ENCODE results near the gene MEA1.

MEA1 gene

DNA sequence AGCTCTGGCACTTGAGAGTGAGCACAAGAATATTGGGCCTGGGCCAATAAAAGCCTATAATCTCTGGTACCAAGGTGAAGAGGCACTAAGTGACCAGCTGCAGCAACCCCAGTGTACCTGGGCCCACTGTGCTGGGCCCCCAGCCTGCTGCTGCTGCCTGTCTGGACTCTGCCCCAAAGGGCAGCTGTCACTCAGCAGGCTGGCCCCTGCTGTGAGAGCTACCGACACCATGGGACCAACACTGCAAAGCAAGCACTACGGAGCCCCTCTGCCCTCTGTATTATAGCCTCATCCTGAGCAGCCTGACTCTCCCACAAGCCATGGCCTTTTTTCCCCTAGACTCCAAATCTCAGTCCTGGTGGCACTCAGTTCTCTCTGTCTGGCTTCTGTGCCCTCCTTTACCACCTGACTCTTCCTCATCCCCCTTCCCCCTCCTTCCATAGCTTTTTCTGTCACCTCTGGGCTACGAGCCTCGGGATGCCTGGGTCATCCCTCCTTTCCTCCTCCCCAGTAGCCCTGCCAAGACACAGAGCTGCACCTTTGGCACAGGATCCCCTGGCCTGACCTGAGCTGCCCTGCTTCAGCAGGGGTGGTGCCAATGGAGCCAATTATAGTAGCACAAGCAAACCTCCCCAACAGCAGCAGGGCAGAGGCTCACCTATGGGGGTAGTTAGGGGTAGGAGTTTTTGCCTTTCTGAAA, 21.9 kb upstream of the MEA1 start:
- no peak overlapping the region for H3K4me3 ChIP-seq (ENCODE audit: low read length)
- H3K9ac ChIP-seq (ENCODE audit: low read length) = no peak overlapping the region
- peaks cover 13% of the 10 kb centered on the region for H3K36me3 ChIP-seq (ENCODE audit: control insufficient read depth, insufficient read depth, low read length)
- no peaks in the 10 kb centered on the region for H3K4me1 ChIP-seq (ENCODE audit: control insufficient read depth, insufficient read depth, low read length)
- H3K27me3 ChIP-seq (ENCODE audit: control insufficient read depth, insufficient read depth, low read length) = no peaks in the 10 kb centered on the region
- no peaks in the 10 kb centered on the region for H3K9me3 ChIP-seq (ENCODE audit: control insufficient read depth, low read length)

DNA sequence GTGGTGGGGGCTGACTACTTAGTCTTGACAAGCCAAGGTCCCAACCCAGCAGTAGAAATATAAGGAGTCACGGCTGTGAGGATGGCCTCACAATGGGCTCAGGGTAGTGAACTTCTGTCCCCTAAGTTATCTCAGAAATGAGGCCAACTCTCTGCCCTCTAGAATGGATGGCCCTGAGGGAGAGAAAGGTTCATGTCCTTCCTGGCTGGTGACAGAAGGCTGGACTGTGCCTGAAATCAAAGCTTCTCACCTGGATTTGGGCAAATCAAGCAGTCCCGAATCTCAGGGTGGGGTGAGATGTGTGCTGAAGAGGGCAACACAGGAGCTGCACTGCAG, 20.4 kb upstream of the MEA1 start:
- Histone ChIP-seq H3K9ac (ENCODE audit: low read length) (no peak overlapping the region), H3K9me3 (ENCODE audit: control insufficient read depth, low read length) (no peaks in the 10 kb centered on the region), H3K4me3 (ENCODE audit: low read length) (no peak overlapping the region), H3K4me1 (ENCODE audit: control insufficient read depth, insufficient read depth, low read length) (no peaks in the 10 kb centered on the region), H3K27me3 (ENCODE audit: control insufficient read depth, insufficient read depth, low read length) (no peaks in the 10 kb centered on the region), H3K36me3 (ENCODE audit: control insufficient read depth, insufficient read depth, low read length) (peaks cover 5% of the 10 kb centered on the region)

DNA sequence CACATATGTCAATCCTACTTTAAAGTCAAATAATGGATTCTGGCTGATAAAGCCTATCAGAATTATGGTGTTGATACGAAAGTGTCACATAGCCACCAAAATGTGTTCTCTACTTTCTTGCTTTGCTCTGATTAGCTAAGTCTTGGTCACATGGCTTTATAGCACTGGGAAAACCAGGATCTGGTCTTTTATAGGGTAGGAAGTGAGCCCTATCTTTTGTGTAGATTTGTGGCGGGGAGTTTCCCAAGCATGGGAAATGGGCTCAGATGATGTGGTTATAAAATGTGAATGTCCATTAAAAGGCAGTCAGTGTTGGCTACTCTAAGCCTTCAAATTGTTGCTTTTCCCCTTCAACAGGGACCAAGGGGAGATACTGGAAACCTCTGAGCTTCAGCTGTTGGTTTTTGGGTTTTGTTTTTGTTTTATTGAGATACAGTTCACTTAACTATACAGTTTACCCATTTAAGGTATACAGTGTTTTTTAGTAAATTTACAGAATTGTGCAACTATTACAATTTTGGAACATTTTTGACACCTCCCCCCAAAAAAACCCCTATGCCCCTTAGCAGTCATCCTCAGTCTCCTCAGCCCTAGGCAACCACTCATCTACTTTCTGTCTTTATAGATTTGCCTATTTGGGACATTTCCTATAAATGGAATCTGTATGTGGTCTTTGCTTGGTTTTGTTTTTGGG, 19.9 kb upstream of the MEA1 start:
- H3K9me3 ChIP-seq (ENCODE audit: control insufficient read depth, low read length) = no peaks in the 10 kb centered on the region
- H3K4me3 ChIP-seq (ENCODE audit: low read length) = no peak overlapping the region
- H3K27me3 ChIP-seq (ENCODE audit: control insufficient read depth, insufficient read depth, low read length) = no peaks in the 10 kb centered on the region
- H3K4me1 ChIP-seq (ENCODE audit: control insufficient read depth, insufficient read depth, low read length) = no peaks in the 10 kb centered on the region
- peaks cover 5% of the 10 kb centered on the region for H3K36me3 ChIP-seq (ENCODE audit: control insufficient read depth, insufficient read depth, low read length)
- no peak overlapping the region for H3K9ac ChIP-seq (ENCODE audit: low read length)

DNA sequence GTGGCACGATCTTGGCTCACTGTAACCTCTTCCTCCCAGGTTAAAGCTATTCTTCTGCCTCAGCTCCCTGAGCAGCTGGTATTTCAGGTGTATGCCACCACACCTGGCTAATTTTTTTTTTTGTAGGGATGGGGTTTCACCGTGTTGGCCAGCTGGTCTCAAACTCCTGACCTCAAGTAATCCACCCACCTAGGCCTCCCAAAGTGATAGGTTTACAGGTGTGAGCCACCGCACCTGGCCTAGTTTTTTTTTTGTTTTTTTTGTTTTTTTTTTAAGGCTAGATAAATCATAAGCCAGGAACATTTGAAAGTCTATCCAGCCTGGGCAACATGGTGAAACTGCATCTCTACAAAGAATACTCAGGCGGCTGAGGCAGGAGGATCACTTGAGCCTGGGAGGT, 18.6 kb upstream of the MEA1 start:
- Histone ChIP-seq H3K9ac (ENCODE audit: low read length) (no peak overlapping the region), H3K9me3 (ENCODE audit: control insufficient read depth, low read length) (no peaks in the 10 kb centered on the region), H3K36me3 (ENCODE audit: control insufficient read depth, insufficient read depth, low read length) (peaks cover 4% of the 10 kb centered on the region), H3K27me3 (ENCODE audit: control insufficient read depth, insufficient read depth, low read length) (no peaks in the 10 kb centered on the region), H3K4me1 (ENCODE audit: control insufficient read depth, insufficient read depth, low read length) (no peaks in the 10 kb centered on the region), H3K4me3 (ENCODE audit: low read length) (no peak overlapping the region)

DNA sequence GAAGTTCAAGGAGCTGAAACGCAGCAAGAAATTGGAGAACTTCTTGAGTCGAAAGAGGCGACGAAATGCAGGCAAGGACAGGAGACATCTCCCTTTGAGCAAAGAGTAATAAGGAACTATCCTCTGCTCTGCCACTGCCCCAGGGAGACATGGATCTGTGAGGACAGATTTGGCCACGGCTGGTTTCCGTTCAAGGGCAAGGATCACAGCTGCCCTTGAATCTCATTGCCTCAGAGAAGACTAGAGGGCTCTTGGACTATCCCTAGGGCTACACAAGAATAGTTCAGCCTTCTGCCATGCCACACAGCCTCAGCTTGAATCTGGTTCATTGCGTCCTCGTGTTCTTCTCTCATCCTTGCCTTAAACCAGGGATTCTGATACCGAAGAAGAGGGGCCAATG, 15.4 kb upstream of the MEA1 start:
- no peaks in the 10 kb centered on the region for H3K9me3 ChIP-seq (ENCODE audit: control insufficient read depth, low read length)
- no peaks in the 10 kb centered on the region for H3K36me3 ChIP-seq (ENCODE audit: control insufficient read depth, insufficient read depth, low read length)
- no peak overlapping the region for H3K9ac ChIP-seq (ENCODE audit: low read length)
- H3K27me3 ChIP-seq (ENCODE audit: control insufficient read depth, insufficient read depth, low read length) = no peaks in the 10 kb centered on the region
- no peaks in the 10 kb centered on the region for H3K4me1 ChIP-seq (ENCODE audit: control insufficient read depth, insufficient read depth, low read length)
- no peak overlapping the region for H3K4me3 ChIP-seq (ENCODE audit: low read length)

DNA sequence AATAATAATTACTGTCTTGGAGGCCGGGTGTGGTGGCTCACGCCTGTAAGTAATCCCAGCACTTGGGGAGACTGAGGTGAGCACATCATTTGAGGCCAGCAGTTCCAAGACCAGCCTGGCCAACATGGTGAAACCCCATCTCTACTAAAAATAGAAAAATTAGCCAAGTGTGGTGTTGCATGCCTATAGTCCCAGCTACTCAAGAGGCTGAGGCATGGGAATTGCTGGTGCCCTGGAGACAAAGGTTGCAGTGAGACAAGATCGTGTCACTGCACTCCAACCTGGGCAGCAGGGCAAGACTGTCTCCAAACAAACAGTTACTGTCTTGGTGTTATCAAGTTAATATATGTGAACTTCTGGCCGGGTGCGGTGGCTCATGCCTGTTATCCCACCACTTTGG, 12.6 kb upstream of the MEA1 start:
- Histone ChIP-seq H3K36me3 (ENCODE audit: control insufficient read depth, insufficient read depth, low read length) (no peaks in the 10 kb centered on the region), H3K9me3 (ENCODE audit: control insufficient read depth, low read length) (no peaks in the 10 kb centered on the region), H3K9ac (ENCODE audit: low read length) (no peak overlapping the region), H3K4me3 (ENCODE audit: low read length) (no peak overlapping the region), H3K4me1 (ENCODE audit: control insufficient read depth, insufficient read depth, low read length) (no peaks in the 10 kb centered on the region), H3K27me3 (ENCODE audit: control insufficient read depth, insufficient read depth, low read length) (no peaks in the 10 kb centered on the region)

DNA sequence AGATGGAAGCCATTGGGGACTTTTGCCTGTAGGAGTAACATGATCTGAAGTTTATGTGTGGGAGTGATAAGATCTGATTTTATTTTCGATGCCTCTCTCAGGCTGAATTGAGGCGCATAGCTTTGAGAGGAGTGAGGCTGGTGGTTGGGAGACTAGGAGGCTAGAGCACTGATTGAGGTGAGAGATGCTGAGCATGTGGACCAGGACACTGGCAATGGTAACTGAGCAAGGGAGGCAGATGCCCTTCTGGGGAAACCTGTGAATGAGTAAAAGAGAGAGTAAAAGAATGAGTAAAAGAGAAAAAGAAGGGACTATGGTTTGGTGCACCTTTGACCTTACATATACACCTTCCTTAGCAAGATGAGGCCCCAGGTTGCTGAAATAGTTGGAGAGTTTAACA, 10.7 kb upstream of the MEA1 start:
- H3K36me3 ChIP-seq (ENCODE audit: control insufficient read depth, insufficient read depth, low read length) = no peaks in the 10 kb centered on the region

DNA sequence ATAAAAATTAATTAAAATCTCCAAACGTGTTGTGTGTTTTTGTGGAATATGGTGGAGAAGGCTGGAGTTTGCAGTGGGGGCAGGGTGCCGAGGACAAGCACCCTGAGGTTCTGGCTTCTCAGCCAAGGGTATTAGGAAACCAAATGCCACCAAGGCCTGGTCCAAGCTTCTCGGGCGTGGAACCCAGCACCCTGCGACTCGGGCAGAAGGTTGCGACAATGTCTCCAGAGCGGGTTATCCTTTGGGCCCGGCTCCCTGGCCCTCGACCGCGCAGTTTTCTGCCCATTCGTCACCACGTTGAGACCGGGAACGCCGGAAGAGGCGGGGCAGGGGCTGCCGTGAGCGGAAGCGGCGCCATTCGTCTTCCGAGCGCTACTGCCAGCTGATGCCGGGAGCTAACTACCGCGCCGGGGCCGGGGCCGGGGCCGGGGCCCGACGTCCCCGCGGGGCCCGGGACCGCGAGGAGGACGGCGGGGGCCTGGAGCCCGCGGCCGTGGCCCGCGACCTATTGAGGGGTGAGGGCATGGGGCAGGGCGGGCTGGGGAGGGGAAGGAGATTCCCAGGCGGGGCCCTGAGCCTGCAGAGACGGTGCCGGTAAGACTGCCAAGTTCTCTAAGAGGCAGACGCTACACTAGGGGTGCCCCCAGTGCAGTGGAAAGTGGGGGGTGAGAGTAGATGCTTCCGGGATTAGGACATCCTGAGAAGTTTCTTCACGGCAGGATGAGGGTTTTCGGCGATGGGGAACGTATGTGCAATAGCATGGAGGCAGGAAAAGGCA, 7.7 kb upstream of the MEA1 start, which contains the start of gene RRP36:
RRP36 (plus strand) TSS at position 354 of the 778 bp plus-strand sequence; CDS start at position 386, 32 bp downstream.
- Histone ChIP-seq H3K4me1 (ENCODE audit: control insufficient read depth, insufficient read depth, low read length) (peaks cover 14% of the 10 kb centered on the region), H3K36me3 (ENCODE audit: control insufficient read depth, insufficient read depth, low read length) (no peaks in the 10 kb centered on the region), H3K27me3 (ENCODE audit: control insufficient read depth, insufficient read depth, low read length) (no peaks in the 10 kb centered on the region), H3K9me3 (ENCODE audit: control insufficient read depth, low read length) (no peaks in the 10 kb centered on the region), H3K9ac (ENCODE audit: low read length) (peak within 1 kb of the TSS; percentile 76), H3K4me3 (ENCODE audit: low read length) (peak within 1 kb of the TSS; percentile 66)

More for the DNA sequence above, 10.7 kb upstream of the MEA1 start:
- no peak overlapping the region for H3K4me3 ChIP-seq (ENCODE audit: low read length)
- no peaks in the 10 kb centered on the region for H3K9me3 ChIP-seq (ENCODE audit: control insufficient read depth, low read length)
- peaks cover 8% of the 10 kb centered on the region for H3K4me1 ChIP-seq (ENCODE audit: control insufficient read depth, insufficient read depth, low read length)
- H3K9ac ChIP-seq (ENCODE audit: low read length) = peak overlapping the region; percentile 10
- H3K27me3 ChIP-seq (ENCODE audit: control insufficient read depth, insufficient read depth, low read length) = no peaks in the 10 kb centered on the region

DNA sequence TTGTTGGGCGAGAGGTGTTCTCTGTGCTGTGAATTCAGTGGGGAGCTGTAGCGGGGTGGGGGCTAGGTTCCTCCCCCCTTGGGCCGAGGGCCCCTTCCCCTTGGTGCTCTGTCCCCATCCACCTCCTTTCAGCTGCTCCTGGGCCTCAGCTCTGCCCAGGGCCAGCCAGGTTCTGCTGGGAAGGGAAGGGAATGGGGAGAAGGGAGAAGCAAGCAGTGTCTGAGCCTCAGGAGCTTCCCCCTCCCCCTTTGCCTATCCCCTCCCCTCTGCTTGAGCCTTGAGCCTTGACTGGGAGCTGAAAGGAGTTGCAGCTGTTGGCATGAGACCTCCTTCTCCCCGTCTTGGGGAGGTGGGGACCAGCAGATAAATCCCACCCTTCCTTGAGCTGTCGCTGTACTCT, 7.1 kb upstream of the MEA1 start:
- Histone ChIP-seq H3K4me3 (ENCODE audit: low read length) (peak overlapping the region; percentile 66), H3K9me3 (ENCODE audit: control insufficient read depth, low read length) (no peaks in the 10 kb centered on the region), H3K4me1 (ENCODE audit: control insufficient read depth, insufficient read depth, low read length) (peaks cover 20% of the 10 kb centered on the region), H3K9ac (ENCODE audit: low read length) (peak overlapping the region; percentile 76), H3K36me3 (ENCODE audit: control insufficient read depth, insufficient read depth, low read length) (no peaks in the 10 kb centered on the region), H3K27me3 (ENCODE audit: control insufficient read depth, insufficient read depth, low read length) (no peaks in the 10 kb centered on the region)

DNA sequence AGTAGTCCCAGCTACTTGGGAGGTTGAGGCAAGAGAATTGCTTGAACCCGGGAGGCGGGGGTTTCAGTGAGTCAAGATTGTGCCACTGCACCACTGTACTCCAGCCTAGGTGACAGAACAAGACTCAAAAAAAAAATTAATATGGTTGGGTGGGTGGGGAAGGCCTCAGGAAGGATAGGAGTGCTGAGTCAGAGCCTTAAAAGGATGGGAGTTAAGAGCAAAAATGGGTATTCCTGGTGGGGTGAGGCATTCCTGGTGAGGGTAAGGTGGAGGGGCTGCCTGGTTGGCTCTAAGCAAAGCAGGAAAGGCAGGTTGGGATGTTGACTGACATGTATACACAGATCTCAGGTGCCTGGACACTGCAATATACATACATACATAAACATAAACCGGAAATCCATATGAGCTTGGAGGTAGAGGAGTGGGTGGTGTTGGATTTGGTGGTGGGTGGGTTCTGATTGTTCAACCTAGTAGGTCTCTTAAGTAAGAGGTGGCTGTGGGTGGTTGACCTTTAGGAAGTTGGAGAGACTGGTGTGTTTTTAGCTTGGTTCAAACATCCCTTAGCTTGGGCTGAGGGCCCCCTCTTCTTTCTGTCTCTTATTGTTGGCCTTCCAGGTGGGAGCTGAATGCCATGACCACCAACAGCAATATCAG, 6.4 kb upstream of the MEA1 start:
- H3K4me3 ChIP-seq (ENCODE audit: low read length) = no peak overlapping the region
- peaks cover 23% of the 10 kb centered on the region for H3K4me1 ChIP-seq (ENCODE audit: control insufficient read depth, insufficient read depth, low read length)
- H3K36me3 ChIP-seq (ENCODE audit: control insufficient read depth, insufficient read depth, low read length) = no peaks in the 10 kb centered on the region
- H3K27me3 ChIP-seq (ENCODE audit: control insufficient read depth, insufficient read depth, low read length) = no peaks in the 10 kb centered on the region
- H3K9me3 ChIP-seq (ENCODE audit: control insufficient read depth, low read length) = no peaks in the 10 kb centered on the region
- no peak overlapping the region for H3K9ac ChIP-seq (ENCODE audit: low read length)

DNA sequence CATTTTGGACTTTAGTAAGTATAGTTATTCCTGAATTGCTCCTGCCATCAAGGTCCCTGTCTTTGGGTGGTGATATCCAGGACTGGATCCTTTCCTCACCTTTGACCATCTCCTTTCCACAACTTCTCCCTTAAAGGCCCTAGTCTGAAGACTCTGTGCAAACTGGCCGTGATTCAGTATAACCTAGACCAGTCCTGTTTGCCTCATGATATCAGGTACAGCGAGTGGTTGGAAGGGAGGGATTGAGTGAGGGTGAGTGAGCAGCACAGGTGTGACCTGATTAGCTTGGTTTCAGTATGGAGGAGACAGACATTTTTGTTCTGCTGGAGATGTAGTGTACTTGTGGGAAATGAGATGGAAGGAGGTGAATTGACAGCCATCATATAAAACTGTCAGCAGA, 5.4 kb upstream of the MEA1 start:
- Histone ChIP-seq H3K4me1 (ENCODE audit: control insufficient read depth, insufficient read depth, low read length) (peaks cover 29% of the 10 kb centered on the region), H3K4me3 (ENCODE audit: low read length) (no peak overlapping the region), H3K9ac (ENCODE audit: low read length) (no peak overlapping the region), H3K36me3 (ENCODE audit: control insufficient read depth, insufficient read depth, low read length) (no peaks in the 10 kb centered on the region), H3K27me3 (ENCODE audit: control insufficient read depth, insufficient read depth, low read length) (no peaks in the 10 kb centered on the region), H3K9me3 (ENCODE audit: control insufficient read depth, low read length) (no peaks in the 10 kb centered on the region)

DNA sequence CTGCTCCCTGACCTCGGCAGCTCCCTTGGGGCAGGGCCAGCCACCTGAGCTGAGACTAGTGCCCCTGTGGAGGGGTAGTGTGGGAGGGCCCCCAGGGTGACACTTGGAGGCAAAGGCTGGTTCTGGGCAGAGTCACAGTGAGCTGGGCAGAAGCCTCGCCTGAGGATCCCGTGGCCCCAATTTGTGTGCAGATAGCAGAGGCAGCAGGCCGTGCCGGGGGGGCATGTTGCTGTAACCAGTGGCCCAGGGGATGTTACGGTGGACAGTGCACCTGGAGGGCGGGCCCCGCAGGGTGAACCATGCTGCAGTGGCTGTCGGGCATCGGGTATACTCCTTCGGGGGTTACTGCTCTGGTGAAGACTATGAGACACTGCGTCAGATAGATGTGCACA, 3.2 kb upstream of the MEA1 start:
- peak overlapping the region; percentile 13 for H3K9ac ChIP-seq (ENCODE audit: low read length)
- no peaks in the 10 kb centered on the region for H3K9me3 ChIP-seq (ENCODE audit: control insufficient read depth, low read length)
- H3K4me3 ChIP-seq (ENCODE audit: low read length) = no peak overlapping the region
- H3K27me3 ChIP-seq (ENCODE audit: control insufficient read depth, insufficient read depth, low read length) = no peaks in the 10 kb centered on the region
- H3K4me1 ChIP-seq (ENCODE audit: control insufficient read depth, insufficient read depth, low read length) = peaks cover 43% of the 10 kb centered on the region
- H3K36me3 ChIP-seq (ENCODE audit: control insufficient read depth, insufficient read depth, low read length) = peaks cover 4% of the 10 kb centered on the region

All from mucosa of stomach (tissue), 1 donor.